NOMO-1 treated with DMSO at 0.1 percent for 48 hours (cell line): ENCODE results near the gene PLEKHM3.
"Not testable (repeated sequence)": the region's sequence is repeated elsewhere in the genome, so short reads cannot be mapped to it uniquely, and the experiment has no call there.

ENCODE experiments used
- DNase-seq: peaks from one replicate; lab custom pipeline; 2025; ENCODE audit not compliant: unreplicated experiment; lab: John Stamatoyannopoulos, UW

PLEKHM3 gene

GRCh38 chr2:207951734-207952470 lies 73.4 kb downstream of the PLEKHM3 start:
- DNase-seq = peak; percentile 59

GRCh38 chr2:207950761-207951114 lies 74.6 kb downstream of the PLEKHM3 start:
- DNase-seq = no peak

GRCh38 chr2:207950063-207950760 lies 75.1 kb downstream of the PLEKHM3 start:
- peak; percentile 4 for DNase-seq

- not testable (repeated sequence) for DNase-seq
Observed at GRCh38 chr2:207949245-207949644, 76.1 kb downstream of the PLEKHM3 start.

GRCh38 chr2:207944979-207945600 lies 80.2 kb downstream of the PLEKHM3 start:
- DNase-seq = no peak

- no peak for DNase-seq
Observed at GRCh38 chr2:207944334-207944733, 81.0 kb downstream of the PLEKHM3 start.

GRCh38 chr2:207939342-207940108 lies 85.8 kb downstream of the PLEKHM3 start:
- no peak for DNase-seq

- DNase-seq = no peak
Observed at GRCh38 chr2:207938886-207939285, 86.4 kb downstream of the PLEKHM3 start.

- DNase-seq = no peak
Observed at GRCh38 chr2:207938415-207938814, 86.9 kb downstream of the PLEKHM3 start.

- DNase-seq = no peak
Observed at GRCh38 chr2:207937823-207938222, 87.5 kb downstream of the PLEKHM3 start.

- no peak for DNase-seq
Observed at GRCh38 chr2:207937253-207937652, 88.1 kb downstream of the PLEKHM3 start.

GRCh38 chr2:207936380-207936779 lies 88.9 kb downstream of the PLEKHM3 start:
- DNase-seq = no peak

GRCh38 chr2:207935991-207936370 lies 89.3 kb downstream of the PLEKHM3 start:
- DNase-seq = no peak

- no peak for DNase-seq
Observed at GRCh38 chr2:207935121-207935990, 90.0 kb downstream of the PLEKHM3 start.

- no peak for DNase-seq
Observed at GRCh38 chr2:207934720-207935119, 90.6 kb downstream of the PLEKHM3 start.

GRCh38 chr2:207933396-207934065 lies 91.8 kb downstream of the PLEKHM3 start:
- no peak for DNase-seq

GRCh38 chr2:207932106-207932505 lies 93.2 kb downstream of the PLEKHM3 start:
- DNase-seq = no peak

GRCh38 chr2:207930747-207931146 lies 94.6 kb downstream of the PLEKHM3 start:
- no peak for DNase-seq

- DNase-seq = no peak
Observed at GRCh38 chr2:207929923-207930322, 95.4 kb downstream of the PLEKHM3 start.

GRCh38 chr2:207928079-207928478 lies 97.2 kb downstream of the PLEKHM3 start:
- DNase-seq = no peak
